ENCODE measurements around the gene HOXB1.

HOXB1 gene

DNA sequence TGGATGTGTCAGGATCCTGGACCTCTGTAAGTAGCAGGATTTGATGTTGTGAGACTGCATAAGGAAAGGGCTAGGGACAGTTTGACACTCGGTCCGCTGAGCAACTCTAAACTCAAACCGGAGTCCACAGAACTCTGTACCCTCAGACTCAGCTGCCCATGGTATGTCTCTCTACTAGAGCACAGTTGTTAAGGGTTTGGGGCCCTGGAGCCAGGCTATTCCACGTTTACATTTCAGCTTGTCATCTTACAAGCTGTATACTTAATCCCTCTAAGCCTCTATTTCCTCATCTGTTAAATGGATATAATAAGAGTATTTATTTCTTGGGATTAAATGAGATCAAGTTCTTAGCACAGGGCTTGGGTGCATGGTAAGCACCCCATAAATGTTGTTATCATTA is 27.9 kb downstream of the HOXB1 start:
- DNase-seq (ENCODE audit: low spot score in 2 of 2), result no peak
- Histone ChIP-seq H3K36me3 (replicated peaks) (no peaks in the 10 kb centered on the region), H3K9me3 (no peaks in the 10 kb centered on the region), H3K4me3 (no peak overlapping the region), H3K4me1 (no peaks in the 10 kb centered on the region), H3K27me3 (ENCODE audit: low read depth) (no peaks in the 10 kb centered on the region)
- in situ Hi-C loops (cut with MboI; ENCODE audit: low sequenced_read_pairs), result no loop called here

DNA sequence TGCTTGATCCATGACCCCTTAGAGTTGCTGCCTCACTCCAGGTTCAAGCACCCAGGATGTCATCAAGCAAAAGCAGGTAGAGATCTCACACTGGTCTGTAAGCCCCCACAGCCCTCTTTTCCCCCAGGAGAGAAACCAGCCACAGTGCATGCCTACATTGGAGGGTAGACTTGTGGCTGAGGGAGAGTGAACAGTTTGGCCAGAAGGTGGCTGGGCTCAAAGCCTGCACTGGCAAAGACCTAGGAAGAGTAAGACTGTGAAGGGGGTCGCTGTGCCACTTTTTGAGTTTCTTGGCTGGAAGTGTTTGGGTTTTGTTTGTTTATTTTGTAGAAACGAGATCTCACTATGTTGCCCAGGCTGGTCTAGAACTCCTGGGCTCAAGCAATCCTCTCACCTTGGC is 28.5 kb downstream of the HOXB1 start:
- in situ Hi-C loops (cut with MboI; ENCODE audit: low sequenced_read_pairs), result no loop called here
- H3K4me1 ChIP-seq, result no peaks in the 10 kb centered on the region

DNA sequence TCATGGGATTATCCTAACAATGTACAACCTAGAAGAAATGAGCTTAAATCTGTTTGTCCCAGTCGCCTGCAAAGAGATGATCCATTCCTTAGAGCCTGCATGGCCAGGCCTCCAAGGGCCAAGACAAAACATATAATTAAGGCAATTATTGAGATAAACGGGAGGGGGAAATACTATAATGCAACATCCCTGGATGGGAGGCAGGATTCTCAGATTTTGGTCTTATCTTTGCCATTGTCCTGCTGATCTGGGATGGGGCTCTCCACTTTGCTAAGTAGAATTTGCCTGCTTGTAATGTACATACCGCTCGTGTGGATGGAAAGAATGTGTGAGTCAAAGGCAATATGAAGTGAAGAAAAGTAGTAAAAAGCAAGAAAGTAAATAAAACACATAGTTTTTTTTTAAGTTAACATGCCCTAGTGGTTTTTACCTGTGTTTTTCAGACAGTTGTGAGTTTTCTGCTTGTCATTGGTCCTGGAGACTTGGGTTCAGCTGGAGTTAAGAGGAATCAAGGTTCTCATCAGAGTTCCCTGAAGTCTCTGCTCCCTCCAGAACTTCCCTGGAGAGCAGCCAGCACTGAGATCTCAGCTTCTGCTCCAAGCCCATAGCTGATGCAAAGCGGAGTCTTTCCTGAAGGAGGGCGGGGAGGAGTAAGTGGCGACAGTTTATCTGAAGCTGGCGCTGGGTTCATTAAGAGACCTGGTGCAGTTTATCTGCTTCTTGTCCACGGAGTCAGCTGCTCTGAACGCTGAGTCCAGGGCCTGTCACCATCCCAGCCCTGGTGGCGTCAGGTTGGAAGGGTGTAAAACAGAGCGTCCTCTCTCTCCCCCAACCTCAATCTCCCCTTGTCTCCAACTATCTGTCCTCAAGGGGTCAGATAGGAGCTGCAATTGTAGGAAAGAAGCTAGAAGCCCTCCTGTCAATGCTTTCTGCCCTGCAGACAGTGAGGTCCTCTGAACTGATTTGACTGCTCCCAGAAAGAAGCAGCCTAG is 30.1 kb downstream of the HOXB1 start:
- no peak for DNase-seq (ENCODE audit: low spot score in 2 of 2)

More for the DNA sequence above, 28.5 kb downstream of the HOXB1 start:
- DNase-seq (ENCODE audit: low spot score in 2 of 2), result no peak
- Histone ChIP-seq H3K27me3 (ENCODE audit: low read depth) (no peaks in the 10 kb centered on the region), H3K9me3 (no peaks in the 10 kb centered on the region), H3K36me3 (replicated peaks) (no peaks in the 10 kb centered on the region), H3K4me3 (no peak overlapping the region)

DNA sequence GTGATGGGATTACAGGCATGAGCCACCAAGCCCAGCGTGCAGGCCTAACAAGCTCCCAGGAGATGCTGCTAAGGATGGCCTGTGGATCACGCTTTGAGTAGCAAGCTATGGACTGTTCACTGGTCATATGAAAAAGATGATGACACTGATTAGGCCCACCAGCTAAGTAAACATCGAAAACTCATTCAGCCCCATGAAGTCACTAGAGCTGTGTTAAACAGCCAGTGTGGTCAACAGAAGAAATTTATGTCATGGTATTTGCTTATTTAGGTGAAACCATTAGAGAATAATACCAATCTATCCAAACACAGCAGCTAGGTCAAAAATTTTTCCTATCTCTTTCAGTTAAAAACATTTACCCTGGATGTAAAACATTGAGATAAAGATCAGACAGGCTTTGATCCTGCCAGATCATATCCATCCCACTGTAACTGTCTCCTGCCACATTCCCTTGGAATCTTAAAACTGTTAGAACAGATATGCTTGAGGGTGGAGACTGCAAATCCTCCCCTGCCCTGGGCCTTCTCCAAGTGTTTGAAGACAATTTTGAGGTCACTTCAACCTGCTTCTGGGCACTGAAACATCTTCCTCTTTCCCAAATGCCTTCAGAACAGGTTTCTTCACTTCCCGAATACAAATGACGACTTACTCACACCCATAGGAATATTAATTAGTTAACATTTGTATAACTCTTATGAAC is 30.9 kb downstream of the HOXB1 start:
- no peaks in the 10 kb centered on the region for H3K36me3 ChIP-seq (replicated peaks)
- H3K9me3 ChIP-seq, result no peaks in the 10 kb centered on the region
- no peaks in the 10 kb centered on the region for H3K27me3 ChIP-seq (ENCODE audit: low read depth)
- no peak overlapping the region for H3K4me3 ChIP-seq
- no peaks in the 10 kb centered on the region for H3K4me1 ChIP-seq
- no peak for DNase-seq (ENCODE audit: low spot score in 2 of 2)
- in situ Hi-C loops (cut with MboI; ENCODE audit: low sequenced_read_pairs), result no loop called here

More for the DNA sequence above, 30.1 kb downstream of the HOXB1 start:
- Histone ChIP-seq H3K4me1 (no peaks in the 10 kb centered on the region), H3K27me3 (ENCODE audit: low read depth) (no peaks in the 10 kb centered on the region), H3K9me3 (no peaks in the 10 kb centered on the region), H3K36me3 (replicated peaks) (no peaks in the 10 kb centered on the region), H3K4me3 (no peak overlapping the region)
- in situ Hi-C loops (cut with MboI; ENCODE audit: low sequenced_read_pairs), result no loop called here

DNA sequence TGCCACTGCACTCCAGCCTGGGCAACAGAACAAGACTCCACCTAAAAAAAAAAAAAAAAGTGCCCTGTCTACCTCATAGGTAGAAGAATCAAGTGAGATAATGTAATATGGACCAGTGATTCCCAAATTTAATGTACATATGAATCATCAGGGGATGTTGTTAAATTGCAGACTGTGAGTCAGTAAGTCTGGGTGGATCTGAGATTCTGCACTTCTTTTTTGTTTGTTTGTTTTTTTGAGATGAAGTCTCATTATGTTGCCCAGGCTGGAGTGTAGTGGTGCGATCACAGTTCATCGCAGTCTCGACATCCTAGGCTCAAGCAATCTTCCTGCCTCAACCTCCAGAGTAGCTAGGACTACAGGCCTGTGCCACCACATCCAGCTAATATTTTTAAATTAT is 31.6 kb downstream of the HOXB1 start:
- no peaks in the 10 kb centered on the region for H3K4me1 ChIP-seq
- H3K4me3 ChIP-seq, result no peak overlapping the region
- no peaks in the 10 kb centered on the region for H3K36me3 ChIP-seq (replicated peaks)
- H3K27me3 ChIP-seq (ENCODE audit: low read depth), result no peaks in the 10 kb centered on the region
- H3K9me3 ChIP-seq, result no peaks in the 10 kb centered on the region
- in situ Hi-C loops (cut with MboI; ENCODE audit: low sequenced_read_pairs), result no loop called here
- DNase-seq (ENCODE audit: low spot score in 2 of 2), result no peak

DNA sequence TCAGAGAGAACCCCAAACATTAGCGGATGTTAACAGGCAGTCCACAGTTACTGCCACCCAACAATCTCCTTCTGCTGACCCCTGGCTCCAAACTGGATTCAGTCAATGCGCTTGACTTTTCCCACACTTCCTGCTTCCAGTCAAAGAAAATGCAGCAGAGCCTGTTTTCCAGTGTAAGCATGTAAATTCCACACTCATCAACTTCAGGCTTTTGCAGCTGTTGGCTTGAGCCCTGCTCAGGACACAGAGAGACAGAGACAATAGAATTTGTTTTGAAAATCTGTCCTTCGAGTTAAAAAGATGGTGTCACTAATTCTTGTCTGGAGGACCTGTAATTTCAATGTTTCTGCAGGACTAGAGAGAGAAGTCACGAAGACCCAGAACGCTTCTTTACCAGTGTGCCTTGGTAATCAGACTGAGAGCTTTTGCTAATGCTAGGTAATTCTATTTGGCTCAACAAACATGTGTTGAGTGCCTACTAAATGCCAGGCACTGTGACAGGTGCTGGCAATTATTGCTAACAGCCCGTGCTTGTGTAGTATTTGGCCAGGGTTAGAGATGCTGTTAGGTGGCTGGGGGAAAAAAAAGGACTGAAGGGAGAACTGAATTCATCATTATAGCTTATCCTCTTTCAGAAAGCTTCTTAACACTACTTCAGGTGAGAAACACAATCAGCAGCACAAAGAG is 32.5 kb downstream of the HOXB1 start:
- Histone ChIP-seq H3K27me3 (ENCODE audit: low read depth) (no peaks in the 10 kb centered on the region), H3K4me1 (no peaks in the 10 kb centered on the region), H3K4me3 (no peak overlapping the region), H3K9me3 (no peaks in the 10 kb centered on the region), H3K36me3 (replicated peaks) (no peaks in the 10 kb centered on the region)
- no peak for DNase-seq (ENCODE audit: low spot score in 2 of 2)
- in situ Hi-C loops (cut with MboI; ENCODE audit: low sequenced_read_pairs), result no loop called here

DNA sequence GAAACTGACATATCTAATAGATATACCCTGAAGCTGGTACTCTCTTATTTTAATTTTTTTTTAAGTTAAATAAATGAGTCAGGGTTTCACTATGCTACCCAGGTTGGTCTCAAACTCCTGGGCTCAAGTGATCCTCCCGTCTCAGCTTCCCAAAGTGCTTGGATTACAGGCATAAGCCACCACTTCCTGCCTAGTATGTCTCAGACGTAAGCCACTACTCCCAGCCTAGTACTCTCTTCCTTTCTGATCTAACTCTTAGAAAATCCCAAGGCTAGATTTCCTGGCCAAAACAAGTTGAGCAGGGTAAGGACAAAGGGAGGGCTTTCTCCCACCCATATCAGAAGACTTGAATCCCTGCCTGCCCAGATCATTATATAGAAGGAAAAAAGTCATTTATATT is 33.7 kb downstream of the HOXB1 start:
- Histone ChIP-seq H3K36me3 (replicated peaks) (no peaks in the 10 kb centered on the region), H3K4me1 (peaks cover 2% of the 10 kb centered on the region; the same call in 1 of the 2 replicates), H3K4me3 (no peak overlapping the region), H3K9me3 (no peaks in the 10 kb centered on the region), H3K27me3 (ENCODE audit: low read depth) (no peaks in the 10 kb centered on the region)
- in situ Hi-C loops (cut with MboI; ENCODE audit: low sequenced_read_pairs), result no loop called here
- DNase-seq (ENCODE audit: low spot score in 2 of 2), result no peak

DNA sequence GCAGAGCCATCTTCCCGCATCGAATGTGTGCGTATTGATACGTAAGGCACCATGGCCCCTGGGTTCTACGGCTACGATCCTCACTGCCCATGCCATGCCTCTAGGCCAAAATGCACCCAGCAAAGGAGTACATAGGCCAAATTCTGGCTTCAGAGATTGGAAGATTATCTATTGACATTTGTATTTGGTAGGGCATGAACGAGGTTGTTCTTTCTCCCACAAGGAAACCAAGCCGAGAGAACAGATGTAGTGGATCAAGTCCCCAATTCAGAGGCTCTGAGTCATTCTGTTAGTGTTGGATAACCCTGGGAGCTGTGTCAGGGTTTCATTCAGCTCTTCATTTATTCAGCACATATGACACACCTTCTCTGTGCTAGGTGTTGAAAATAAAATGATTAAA is 36.5 kb downstream of the HOXB1 start:
- peaks cover 5% of the 10 kb centered on the region; the same call in 1 of the 2 replicates for H3K4me1 ChIP-seq
- in situ Hi-C loops (cut with MboI; ENCODE audit: low sequenced_read_pairs), result no loop called here
- DNase-seq (ENCODE audit: low spot score in 2 of 2), result no peak
- no peaks in the 10 kb centered on the region for H3K36me3 ChIP-seq (replicated peaks)
- no peaks in the 10 kb centered on the region for H3K9me3 ChIP-seq
- H3K27me3 ChIP-seq (ENCODE audit: low read depth), result no peaks in the 10 kb centered on the region; the same call in 1 of the 2 replicates
- H3K4me3 ChIP-seq, result no peak overlapping the region

DNA sequence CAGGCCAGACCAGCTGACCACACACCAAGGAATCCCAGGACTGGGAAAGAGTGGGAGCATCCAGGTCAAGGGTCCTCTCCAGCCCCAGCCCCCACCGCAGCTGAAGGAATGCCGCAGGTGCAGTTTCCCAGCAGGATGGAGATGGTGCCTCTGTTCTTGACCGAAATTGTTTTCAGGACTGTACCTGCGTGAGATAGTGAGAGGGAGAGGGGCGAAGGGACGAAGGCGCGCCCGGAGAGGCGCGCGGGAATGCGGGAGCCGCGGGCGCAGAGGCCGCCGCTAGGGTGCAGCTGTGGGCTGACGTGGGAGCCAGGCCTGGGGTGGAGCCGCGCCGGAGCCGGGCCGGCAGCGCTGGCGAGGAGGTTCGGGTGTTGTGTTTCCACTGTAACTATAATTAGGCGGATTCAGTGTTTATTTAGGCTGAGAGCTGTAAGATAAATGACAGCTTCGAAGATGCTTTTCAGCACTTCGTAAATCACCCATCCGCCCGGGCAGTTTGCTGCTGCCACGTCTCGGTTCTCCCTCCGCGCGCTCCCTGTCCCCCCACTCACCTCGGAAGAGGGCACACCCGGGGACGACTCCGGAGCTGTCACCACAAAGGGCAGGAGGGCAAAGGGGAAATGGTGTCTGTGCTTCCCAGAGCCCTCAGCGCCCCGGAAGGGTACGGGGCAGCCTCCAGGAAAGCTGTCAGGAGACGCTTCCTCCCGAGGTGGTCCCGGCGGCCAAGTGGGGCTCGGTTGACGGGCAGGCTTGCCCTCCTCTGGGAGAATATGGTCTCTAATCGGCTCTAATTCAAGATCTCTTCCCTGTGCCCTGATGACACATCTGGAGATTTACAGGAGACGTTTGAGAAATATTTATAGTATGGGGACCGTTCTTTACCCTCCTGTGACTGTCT is 38.2 kb downstream of the HOXB1 start:
- no peaks in the 10 kb centered on the region for H3K36me3 ChIP-seq (replicated peaks)
- in situ Hi-C loops (cut with MboI; ENCODE audit: low sequenced_read_pairs), result no loop called here
- no peaks in the 10 kb centered on the region; the same call in 1 of the 2 replicates for H3K27me3 ChIP-seq (ENCODE audit: low read depth)
- DNase-seq (ENCODE audit: low spot score in 2 of 2), result peak; percentile 25 to 76
- no peaks in the 10 kb centered on the region for H3K9me3 ChIP-seq
- H3K4me3 ChIP-seq, result no peak overlapping the region
- peaks cover 5% of the 10 kb centered on the region; the same call in 1 of the 2 replicates for H3K4me1 ChIP-seq

DNA sequence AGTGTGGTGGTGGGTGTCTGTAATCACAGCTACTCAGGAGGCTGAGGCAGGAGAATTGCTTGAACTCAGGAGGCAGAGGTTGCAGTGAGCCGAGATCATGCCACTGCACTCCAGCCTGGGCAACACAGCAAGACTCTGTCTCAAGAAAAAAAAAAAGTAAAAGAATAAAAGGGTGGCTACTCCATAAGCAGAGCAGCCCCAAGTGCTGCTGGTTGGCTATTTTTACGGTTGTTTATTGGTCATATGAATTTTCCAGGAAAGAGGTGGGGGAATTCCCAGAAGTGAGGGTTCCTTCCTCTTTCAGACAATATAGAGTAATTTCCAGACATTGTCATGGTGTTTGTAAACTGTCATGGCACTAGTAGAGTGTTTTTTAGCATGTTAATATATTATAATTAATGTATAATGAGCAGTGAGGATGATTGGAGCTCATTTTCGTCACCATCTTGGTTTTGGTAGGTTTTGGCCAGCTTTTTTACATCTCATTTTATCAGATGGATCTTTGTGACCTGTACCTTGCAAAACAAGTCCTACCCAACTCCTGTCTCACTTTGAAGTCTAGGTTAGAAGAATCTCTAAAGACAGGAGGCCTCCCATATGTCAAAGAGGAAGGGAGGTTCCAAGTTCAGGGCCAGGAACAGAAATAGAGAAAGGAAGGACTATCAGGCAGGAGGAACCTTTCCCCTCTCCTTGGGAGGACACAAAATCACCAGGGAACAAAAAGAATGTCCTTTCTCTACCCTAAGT is 39.1 kb downstream of the HOXB1 start:
- in situ Hi-C loops (cut with MboI; ENCODE audit: low sequenced_read_pairs), result no loop called here
- Histone ChIP-seq H3K4me3 (no peak overlapping the region), H3K27me3 (ENCODE audit: low read depth) (no peaks in the 10 kb centered on the region; the same call in 1 of the 2 replicates), H3K4me1 (peaks cover 5% of the 10 kb centered on the region; the same call in 1 of the 2 replicates), H3K36me3 (replicated peaks) (no peaks in the 10 kb centered on the region), H3K9me3 (no peaks in the 10 kb centered on the region)
- DNase-seq (ENCODE audit: low spot score in 2 of 2), result no peak

DNA sequence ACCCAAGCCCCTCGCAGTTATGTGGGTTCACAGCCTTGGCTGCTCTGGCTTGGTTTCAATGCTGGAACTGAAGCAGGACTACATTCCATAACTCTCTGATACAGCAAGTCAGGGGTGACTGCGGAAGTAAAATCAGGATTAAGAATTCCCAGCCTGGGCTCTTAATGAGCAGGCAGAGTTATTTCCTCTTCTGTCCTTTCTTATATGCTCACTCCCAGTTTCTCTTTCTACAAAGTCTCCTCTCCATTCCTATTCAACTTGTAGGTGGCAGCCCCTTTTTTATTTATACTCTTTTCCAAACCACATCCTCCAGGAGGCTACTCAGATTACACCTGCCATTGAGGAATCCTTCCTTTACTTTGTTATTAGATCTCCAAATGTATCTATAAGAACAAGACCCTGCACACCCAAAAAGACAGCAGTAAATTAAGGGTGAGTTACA is 40.3 kb downstream of the HOXB1 start:
- Histone ChIP-seq H3K27me3 (ENCODE audit: low read depth) (no peaks in the 10 kb centered on the region; the same call in 1 of the 2 replicates), H3K36me3 (replicated peaks) (no peaks in the 10 kb centered on the region), H3K4me3 (no peak overlapping the region), H3K4me1 (peaks cover 5% of the 10 kb centered on the region; the same call in 1 of the 2 replicates), H3K9me3 (no peaks in the 10 kb centered on the region)
- DNase-seq (ENCODE audit: low spot score in 2 of 2), result no peak
- in situ Hi-C loops (cut with MboI; ENCODE audit: low sequenced_read_pairs), result no loop called here

DNA sequence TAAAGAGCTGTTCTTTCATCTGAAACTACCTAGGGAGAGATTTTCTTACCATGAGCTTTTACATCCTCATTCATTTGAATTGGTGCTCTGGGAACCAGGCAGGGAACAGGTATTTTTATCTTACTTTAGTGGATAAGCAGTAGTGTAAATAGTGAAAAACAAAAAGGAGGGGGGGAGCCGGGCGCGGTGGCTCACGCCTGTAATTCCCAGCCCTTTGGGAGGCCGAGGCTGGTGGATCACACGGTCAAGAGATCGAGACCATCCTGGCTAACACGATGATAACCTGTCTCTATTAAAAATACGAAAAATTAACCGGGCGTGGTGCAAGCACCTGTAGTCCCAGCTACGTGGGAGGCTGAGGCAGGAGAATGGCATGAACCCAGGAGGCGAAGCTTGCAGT is 41.0 kb downstream of the HOXB1 start:
- Histone ChIP-seq H3K9me3 (no peaks in the 10 kb centered on the region), H3K36me3 (replicated peaks) (no peaks in the 10 kb centered on the region), H3K4me1 (peaks cover 5% of the 10 kb centered on the region; the same call in 1 of the 2 replicates), H3K27me3 (ENCODE audit: low read depth) (no peaks in the 10 kb centered on the region; the same call in 1 of the 2 replicates), H3K4me3 (no peak overlapping the region)
- no peak for DNase-seq (ENCODE audit: low spot score in 2 of 2)
- in situ Hi-C loops (cut with MboI; ENCODE audit: low sequenced_read_pairs), result no loop called here

Measured in HAP-1 (cell line).